Frontal cortex (tissue), 4 donors: ENCODE measurements around the gene SLC35G3. TPM values are rescaled to one million over a fixed set of nuclear protein-coding genes. Genes with fewer than 3 reads are reported as not detected.
"Not testable (repeated sequence)": the region's sequence is repeated elsewhere in the genome, so short reads cannot be mapped to it uniquely, and the experiment has no call there.

Experiments
- DNase-seq, 2 donors: peaks; one replicate each; pipeline ENCODE4 v3.0.0; 2012; ENCODE audit warnings: low spot score in 2 of 2
- FAIRE-seq: peaks from 2 replicates; lab custom pipeline; 2012; peaks lifted over from hg19 to GRCh38; lab: Jason Lieb, UNC
- total RNA-seq: library from RNA; depleted of rRNA; stranded (reverse); fragments of >200 nt; gene quantifications from one replicate; pipeline ENCODE4 v1.2.3, GENCODE V29; 2014
- donor health status: control.
- donor health status: control.
- donor health status: control.

Gene SLC35G3
- total RNA-seq, 1 donor from 2014 or later: not detected

DNA sequence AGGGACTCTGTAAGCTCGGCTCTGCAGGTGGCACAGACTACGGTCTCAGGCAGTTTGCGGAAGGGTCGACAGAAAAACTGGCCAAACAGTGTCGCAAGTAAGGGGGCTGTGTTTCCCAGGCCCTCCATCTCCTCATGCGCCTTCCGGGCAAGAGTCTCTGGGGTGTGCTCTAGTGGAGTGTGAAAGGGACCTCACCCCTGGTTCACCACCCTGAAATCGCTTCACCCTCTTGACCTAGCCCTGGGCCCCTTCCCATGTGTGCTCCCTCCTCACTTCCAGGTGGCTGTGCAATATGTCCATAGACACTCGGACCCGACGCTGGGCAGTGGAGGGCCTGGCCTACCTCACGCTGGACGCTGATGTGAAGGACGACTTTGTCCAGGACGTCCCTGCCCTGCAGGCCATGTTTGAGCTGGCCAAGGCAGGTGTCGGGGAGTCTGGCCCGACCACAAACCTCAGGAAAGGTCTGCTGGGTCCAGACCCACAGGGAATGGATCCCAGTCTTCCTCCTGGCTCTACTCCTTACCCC lies 24.3 kb downstream of the SLC35G3 start:
- FAIRE-seq: no peak
- DNase-seq: no peak

- FAIRE-seq (no peak), DNase-seq (no peak)
These were observed 26.5 kb downstream of the SLC35G3 start for GRCh38 chr17:35167666-35168065.

DNA sequence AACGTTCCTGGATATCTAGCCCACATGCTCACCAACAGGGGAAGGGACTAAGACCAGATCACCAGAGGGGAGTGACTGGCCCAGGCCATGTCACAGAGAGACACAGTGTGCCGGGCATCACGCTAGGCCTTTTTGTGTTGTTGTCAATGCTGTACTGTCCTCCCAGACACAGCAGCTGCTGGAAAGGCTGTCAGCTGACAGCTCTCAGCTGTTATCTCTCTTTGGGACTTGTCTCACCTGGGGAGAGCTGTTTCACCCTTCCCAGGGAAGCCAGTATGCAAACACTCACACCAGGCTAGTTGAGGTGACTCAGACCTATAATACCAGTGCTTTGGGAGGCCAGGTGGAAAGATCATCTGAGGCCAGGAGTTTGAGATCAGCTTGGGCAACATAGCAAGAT lies 27.1 kb downstream of the SLC35G3 start:
- DNase-seq: no peak
- FAIRE-seq: no peak

- FAIRE-seq: no peak
- DNase-seq: no peak
These were observed 27.7 kb downstream of the SLC35G3 start for GRCh38 chr17:35166526-35166925.

DNA sequence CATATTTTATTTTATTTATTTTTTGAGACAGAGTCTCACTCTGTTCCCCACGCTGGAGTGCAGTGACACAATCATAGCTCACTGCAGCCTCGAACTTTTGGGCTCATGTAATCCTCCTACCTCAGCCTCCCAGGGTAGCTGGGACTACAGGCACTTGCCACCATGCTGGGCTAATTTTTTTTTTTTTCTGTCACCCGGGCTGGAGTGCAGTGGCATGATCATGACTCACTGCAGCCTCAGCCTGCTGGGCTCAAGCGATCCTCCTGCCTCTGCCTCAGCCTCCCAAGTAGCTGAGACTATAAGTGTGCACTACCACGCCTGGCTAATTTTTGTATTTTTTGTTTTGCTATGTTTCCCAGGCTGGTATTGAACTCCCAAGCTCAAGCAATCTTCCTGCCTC lies 29.5 kb downstream of the SLC35G3 start:
- no peak for DNase-seq
- FAIRE-seq: no peak

- DNase-seq (no peak), FAIRE-seq (no peak)
These were observed 30.3 kb downstream of the SLC35G3 start for GRCh38 chr17:35163886-35164285.

DNA sequence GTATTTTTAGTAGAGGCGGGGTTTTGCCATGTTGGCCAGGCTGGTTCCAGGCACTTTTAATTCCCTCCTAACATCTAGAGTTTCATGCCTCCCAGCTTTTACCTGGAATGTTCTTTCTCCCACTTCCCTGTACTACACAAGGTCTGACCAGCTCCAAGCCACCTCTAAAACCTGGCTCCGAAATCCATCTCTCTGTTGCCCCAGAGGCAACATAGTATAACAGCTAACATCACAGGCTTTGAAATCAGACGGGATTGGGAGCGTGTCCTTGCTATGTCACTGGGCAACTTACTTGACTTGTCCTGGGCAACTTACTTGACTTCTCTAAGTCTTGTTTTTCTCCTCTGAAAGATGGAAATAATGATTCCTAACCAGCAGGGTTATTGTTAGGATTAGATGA lies 31.4 kb downstream of the SLC35G3 start:
- FAIRE-seq (no peak), DNase-seq (no peak)

- DNase-seq (no peak), FAIRE-seq (no peak)
These were observed 32.9 kb downstream of the SLC35G3 start for GRCh38 chr17:35161281-35161761.

- DNase-seq: no peak
- FAIRE-seq: no peak
These were observed 33.6 kb downstream of the SLC35G3 start for GRCh38 chr17:35160354-35161201.

DNA sequence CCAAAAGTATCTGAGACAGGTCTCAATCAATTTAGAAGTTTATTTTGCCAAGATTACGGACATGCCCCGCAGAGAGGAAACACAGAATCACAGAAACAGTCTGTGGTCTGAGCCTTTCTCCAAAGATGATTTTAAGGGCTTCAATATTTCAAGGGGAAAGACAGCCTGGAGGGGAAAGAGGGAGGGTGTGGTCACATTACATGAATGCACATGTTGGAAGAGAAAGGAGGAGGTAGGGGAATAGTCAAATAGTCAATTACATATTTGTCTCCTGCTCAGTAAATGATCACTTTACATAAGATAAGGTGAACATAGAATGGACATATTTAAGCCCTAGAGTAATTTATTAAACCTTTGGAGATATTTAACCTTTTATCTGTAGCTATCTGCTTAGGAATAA lies 34.3 kb downstream of the SLC35G3 start:
- DNase-seq (no peak), FAIRE-seq (no peak)

DNA sequence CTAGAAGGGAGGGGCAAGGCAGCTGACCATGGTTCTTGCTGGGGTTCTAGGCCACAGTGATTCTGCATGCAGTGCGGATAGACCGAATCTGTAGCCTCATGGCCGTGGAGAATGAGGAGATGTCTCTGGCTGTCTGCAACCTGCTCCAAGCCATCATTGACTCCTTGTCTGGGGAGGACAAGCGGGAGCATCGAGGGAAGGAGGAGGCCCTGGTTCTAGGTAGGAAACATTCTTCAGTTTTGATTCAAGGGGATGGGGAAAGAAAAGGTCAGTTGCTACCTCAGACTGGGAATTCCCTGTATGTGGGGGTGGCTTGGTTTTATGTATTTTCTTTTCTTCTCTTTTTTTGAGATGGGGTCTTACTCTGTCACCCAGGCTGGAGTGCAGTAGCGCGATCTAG lies 38.9 kb downstream of the SLC35G3 start:
- FAIRE-seq (no peak), DNase-seq (no peak)

GRCh38 chr17:35154196-35155165 lies 39.7 kb downstream of the SLC35G3 start:
- DNase-seq (no peak), FAIRE-seq (no peak)

DNA sequence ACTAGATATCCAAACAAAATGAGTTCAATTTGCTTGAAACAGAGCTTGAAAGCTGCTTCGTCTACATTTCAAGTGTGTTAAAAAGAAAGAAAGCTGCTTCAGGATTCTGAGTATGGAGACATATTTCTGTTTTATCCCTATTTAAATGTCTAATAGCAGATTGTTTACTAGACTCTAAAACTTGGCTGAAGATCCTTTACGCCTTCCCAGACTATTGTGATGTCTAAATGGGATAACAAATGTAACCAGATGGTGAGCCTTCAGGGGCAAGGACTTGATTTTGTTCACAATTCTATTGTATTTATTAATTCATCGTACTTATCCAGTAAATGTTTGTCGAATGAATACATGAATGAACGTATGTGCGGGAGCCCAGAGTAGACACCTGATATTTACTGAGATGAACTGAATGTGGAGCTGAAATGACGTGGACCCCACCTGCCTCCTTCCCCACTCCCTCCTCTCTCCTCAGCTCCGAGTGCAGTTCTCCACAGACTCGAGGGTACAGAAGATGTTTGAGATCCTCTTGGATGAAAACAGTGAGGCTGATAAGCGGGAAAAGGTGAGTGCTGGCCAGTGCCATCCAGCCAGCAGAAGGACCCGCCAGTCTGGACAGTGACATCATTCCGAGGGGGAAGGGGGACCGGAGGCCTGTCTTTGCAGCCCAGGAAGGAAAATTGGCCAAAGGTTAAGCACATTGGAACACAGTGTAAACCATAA lies 41.6 kb downstream of the SLC35G3 start:
- DNase-seq: no peak

GRCh38 chr17:35151080-35151479 lies 43.1 kb downstream of the SLC35G3 start:
- not testable (repeated sequence) for DNase-seq, FAIRE-seq

More for the DNA sequence above, 41.6 kb downstream of the SLC35G3 start:
- FAIRE-seq: no peak

DNA sequence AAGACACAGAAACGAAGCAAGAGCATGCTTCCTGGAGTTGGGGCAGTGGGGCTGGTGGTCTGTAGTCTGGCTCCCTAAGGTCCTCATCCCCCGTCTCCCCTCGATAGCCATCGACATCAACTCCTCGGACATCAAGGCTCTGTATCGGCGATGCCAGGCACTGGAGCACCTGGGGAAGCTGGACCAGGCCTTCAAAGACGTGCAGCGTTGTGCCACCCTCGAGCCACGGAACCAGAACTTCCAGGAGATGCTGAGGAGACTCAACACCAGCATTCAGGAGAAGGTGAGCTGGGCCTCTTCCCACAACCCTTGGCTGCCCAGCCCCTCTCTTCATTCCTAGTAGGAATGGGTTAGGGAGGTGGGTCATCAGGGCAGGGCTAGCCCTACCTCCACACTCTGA lies 44.3 kb downstream of the SLC35G3 start:
- no peak for FAIRE-seq
- no peak for DNase-seq

DNA sequence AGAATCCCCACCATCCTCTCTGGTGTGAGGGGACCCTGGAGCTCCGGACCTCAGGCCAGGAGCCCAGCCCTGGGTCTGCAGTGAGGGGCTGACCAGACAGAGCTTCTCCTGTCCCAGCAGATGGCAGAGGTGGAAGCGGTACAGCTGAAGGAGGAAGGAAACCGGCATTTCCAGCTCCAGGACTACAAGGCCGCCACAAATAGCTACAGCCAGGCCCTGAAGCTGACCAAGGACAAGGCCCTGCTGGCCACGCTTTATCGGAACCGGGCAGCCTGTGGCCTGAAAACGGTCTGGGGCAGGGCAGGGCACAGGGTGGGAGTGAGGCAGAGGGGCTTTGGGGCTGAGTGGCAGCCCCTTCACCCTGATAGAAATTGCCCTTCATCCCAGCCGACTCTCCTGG lies 46.0 kb downstream of the SLC35G3 start:
- FAIRE-seq: no peak
- DNase-seq: no peak

DNA sequence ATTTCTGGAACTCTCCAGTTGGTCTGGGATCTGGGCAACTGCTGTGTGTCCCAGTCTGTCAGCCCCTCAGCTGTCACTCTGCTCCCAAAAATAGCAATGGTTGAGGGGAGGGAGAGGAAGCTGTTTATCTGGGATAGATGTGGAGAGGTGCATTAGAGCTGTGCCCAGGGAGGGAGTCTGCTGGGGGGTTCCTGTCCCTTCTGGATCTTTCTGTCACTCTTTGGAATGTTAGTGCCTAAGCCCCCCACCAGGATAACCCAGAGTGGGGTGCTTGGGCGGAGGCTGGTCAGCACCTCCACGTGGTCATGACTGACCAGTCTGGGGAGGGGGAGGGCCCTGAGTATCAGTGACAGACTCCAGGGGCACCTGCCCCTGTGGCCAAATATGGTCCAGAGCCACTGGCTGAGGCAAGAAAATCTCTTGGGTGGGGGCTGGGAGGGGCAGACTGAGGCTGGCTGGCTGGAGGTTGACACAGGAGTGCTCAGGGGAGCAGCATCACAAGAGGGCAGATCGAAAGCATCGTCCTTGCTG lies 46.8 kb downstream of the SLC35G3 start, which contains the start of gene UNC45B:
UNC45B (plus strand) TSS at position 443 of the 531 bp plus-strand sequence. CDS start 447 bp downstream, outside the sequence.
- FAIRE-seq (no peak), DNase-seq (no peak)

- no peak for DNase-seq
- FAIRE-seq: no peak
These were observed 47.9 kb downstream of the SLC35G3 start for GRCh38 chr17:35146214-35146833.

DNA sequence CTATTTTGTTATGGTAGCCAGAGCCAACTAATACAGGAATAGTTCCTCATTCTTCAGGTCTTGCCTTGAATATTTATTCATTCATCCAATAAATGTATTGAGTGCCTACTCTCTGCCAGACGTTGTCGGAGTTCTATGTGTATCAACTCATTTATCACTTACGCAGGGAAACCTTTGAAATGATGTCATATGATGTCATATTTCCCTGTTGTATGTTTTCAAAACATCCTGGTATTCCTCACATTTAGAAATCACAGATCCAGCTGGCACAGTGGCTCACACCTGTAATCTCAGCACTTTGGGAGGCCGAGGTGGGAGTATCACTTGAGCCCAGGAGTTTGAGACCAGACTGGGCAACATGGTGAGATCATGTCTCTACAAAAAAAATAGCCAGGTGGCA lies 49.4 kb downstream of the SLC35G3 start:
- FAIRE-seq (no peak), DNase-seq (no peak)
